H9 (cell line): Measurements from ENCODE around the gene TMEM229B. TPM values are rescaled to one million over a fixed set of nuclear protein-coding genes. Genes with fewer than 3 reads are reported as not detected.

ENCODE experiments used
- DNase-seq: peaks from one replicate; pipeline ENCODE4 v3.0.0-alpha.2; 2017
- H2AFZ ChIP-seq: one replicate; pipeline ENCODE4 v1.6.1; 2013; ENCODE audit warnings: mild to moderate bottlenecking, low read length, control low read depth, moderate library complexity
- H2AK5ac ChIP-seq: 2 replicates; pipeline ENCODE4 v1.6.1; 2013; ENCODE audit warnings: low read length, control low read depth, mixed read lengths; ENCODE audit not compliant: insufficient read length
- H2BK120ac ChIP-seq: one replicate; pipeline ENCODE4 v1.6.1; 2013; ENCODE audit warnings: low read depth, mild to moderate bottlenecking, low read length, control low read depth, inconsistent platforms; ENCODE audit not compliant: poor library complexity, severe bottlenecking
- H2BK12ac ChIP-seq: 2 replicates; pipeline ENCODE4 v1.6.1; 2013; ENCODE audit warnings: low read length, control low read depth, mixed read lengths, low read depth; ENCODE audit not compliant: insufficient read length
- H2BK15ac ChIP-seq: 2 replicates; pipeline ENCODE4 v1.6.1; 2013; ENCODE audit warnings: low read depth, low read length, control low read depth
- H2BK20ac ChIP-seq: one replicate; pipeline ENCODE4 v1.6.1; 2013; ENCODE audit warnings: low read depth, mild to moderate bottlenecking, low read length, control low read depth, inconsistent platforms; ENCODE audit not compliant: poor library complexity, severe bottlenecking
- H2BK5ac ChIP-seq: 2 replicates; pipeline ENCODE4 v1.6.1; 2013; ENCODE audit warnings: low read length, control low read depth, mixed read lengths; ENCODE audit not compliant: insufficient read length
- H3K14ac ChIP-seq: 2 replicates; pipeline ENCODE4 v1.6.1; 2013; ENCODE audit warnings: low read length, control low read depth; ENCODE audit not compliant: insufficient read depth
- H3K18ac ChIP-seq: 2 replicates; pipeline ENCODE4 v1.6.1; 2013; ENCODE audit warnings: low read depth, mild to moderate bottlenecking, mixed read lengths, low read length, control low read depth; ENCODE audit not compliant: insufficient read length
- H3K23ac ChIP-seq: 2 replicates; pipeline ENCODE4 v1.6.1; 2013; ENCODE audit warnings: low read length, control low read depth, mixed read lengths, low read depth; ENCODE audit not compliant: insufficient read length
- H3K23me2 ChIP-seq: 2 replicates; pipeline ENCODE4 v1.6.1; 2013; ENCODE audit warnings: low read depth, mild to moderate bottlenecking, mixed read lengths, low read length, control low read depth; ENCODE audit not compliant: insufficient read length, poor library complexity, severe bottlenecking
- H3K27ac ChIP-seq: 2 replicates; pipeline ENCODE4 v1.5.1; 2013; ENCODE audit warnings: low read length, control low read depth, mixed read lengths, low read depth; ENCODE audit not compliant: insufficient read length
- H3K27me3 ChIP-seq: 2 replicates; pipeline ENCODE4 v1.6.1; 2013; ENCODE audit warnings: low read length, control low read depth, inconsistent platforms; ENCODE audit not compliant: insufficient read depth
- H3K4ac ChIP-seq: 2 replicates; pipeline ENCODE4 v1.6.1; 2013; ENCODE audit warnings: low read depth, mild to moderate bottlenecking, control low read depth, inconsistent platforms, low read length, moderate library complexity
- H3K4me1 ChIP-seq: 2 replicates; pipeline ENCODE4 v1.6.1; 2013; ENCODE audit warnings: low read length, control low read depth, inconsistent platforms; ENCODE audit not compliant: insufficient read depth
- H3K4me2 ChIP-seq: 2 replicates; pipeline ENCODE4 v1.6.1; 2013; ENCODE audit warnings: low read length, control low read depth, mixed read lengths; ENCODE audit not compliant: insufficient read length, insufficient read depth
- H3K56ac ChIP-seq: 2 replicates; pipeline ENCODE4 v1.6.1; 2013; ENCODE audit warnings: low read depth, mild to moderate bottlenecking, mixed read lengths, low read length, control low read depth; ENCODE audit not compliant: insufficient read length
- H3K79me1 ChIP-seq: 2 replicates; pipeline ENCODE4 v1.6.1; 2013; ENCODE audit warnings: low read depth, mild to moderate bottlenecking, moderate library complexity, low read length, control low read depth, inconsistent platforms; ENCODE audit not compliant: insufficient read depth, poor library complexity, severe bottlenecking
- H3K79me2 ChIP-seq: 2 replicates; pipeline ENCODE4 v1.6.1; 2013; ENCODE audit warnings: low read length, control low read depth, inconsistent platforms; ENCODE audit not compliant: insufficient read depth
- H3K9ac ChIP-seq: 2 replicates; pipeline ENCODE4 v1.6.1; 2013; ENCODE audit warnings: low read length, control low read depth, mixed read lengths; ENCODE audit not compliant: insufficient read length; ENCODE audit errors: extremely low read depth
- H3K9me3 ChIP-seq: one replicate; pipeline ENCODE4 v1.6.1; 2013; ENCODE audit warnings: low read depth, low read length, inconsistent platforms; ENCODE audit not compliant: control insufficient read depth
- H3T11ph ChIP-seq: one replicate; pipeline ENCODE4 v1.6.1; 2013; ENCODE audit warnings: mild to moderate bottlenecking, low read length, control low read depth, inconsistent platforms
- H4K20me1 ChIP-seq: one replicate; pipeline ENCODE4 v1.6.1; 2013; ENCODE audit not compliant: control insufficient read depth, insufficient read length, insufficient read depth
- H4K5ac ChIP-seq: 2 replicates; pipeline ENCODE4 v1.6.1; 2013; ENCODE audit warnings: low read depth, mild to moderate bottlenecking, mixed read lengths, low read length, control low read depth; ENCODE audit not compliant: insufficient read length
- H4K8ac ChIP-seq: replicated peaks from 2 replicates; pipeline ENCODE4 v1.6.1; 2013; ENCODE audit warnings: low read length, control low read depth, mixed read lengths, low read depth; ENCODE audit not compliant: insufficient read length
- H4K91ac ChIP-seq: 2 replicates; pipeline ENCODE4 v1.6.1; 2013; ENCODE audit warnings: low read depth, mild to moderate bottlenecking, moderate library complexity, mixed read lengths, low read length, control low read depth; ENCODE audit not compliant: insufficient read length
- H3K27ac Mint-ChIP-seq, 3 experiments: 2 replicates in 2 of 3; 3 replicates in 1 of 3; pipeline ENCODE4 v1.8.0; 2020 to 2021; ENCODE audit warnings: mixed read lengths in 3 of 3, mild to moderate bottlenecking in 1 of 3, moderate library complexity in 1 of 3
- H3K27me3 Mint-ChIP-seq: 2 replicates; pipeline ENCODE4 v1.8.0; 2021; ENCODE audit warnings: low read depth, mild to moderate bottlenecking, moderate library complexity, mixed read lengths
- H3K36me3 Mint-ChIP-seq, 3 experiments: 2 replicates in 2 of 3; 3 replicates in 1 of 3; pipeline ENCODE4 v1.8.0; 2020 to 2021; ENCODE audit warnings: low read depth in 3 of 3, mixed read lengths in 3 of 3; ENCODE audit not compliant: insufficient read depth in 1 of 3
- H3K4me1 Mint-ChIP-seq, 2 experiments: 2 replicates each; pipeline ENCODE4 v1.8.0; 2020; ENCODE audit warnings: mixed read lengths in 2 of 2
- H3K4me3 Mint-ChIP-seq, 2 experiments: 2 replicates in 1 of 2; 3 replicates in 1 of 2; pipeline ENCODE4 v1.8.0; 2020 to 2021; ENCODE audit warnings: mild to moderate bottlenecking in 2 of 2, mixed read lengths in 2 of 2, moderate library complexity in 1 of 2
- H3K9me3 Mint-ChIP-seq, 2 experiments: 2 replicates in 1 of 2; 3 replicates in 1 of 2; pipeline ENCODE4 v1.8.0; 2020; ENCODE audit warnings: mild to moderate bottlenecking in 2 of 2, mixed read lengths in 2 of 2, moderate library complexity in 1 of 2
- WGBS: extraction: QIAGEN DNeasy Blood & Tissue Kit; methylation state at CpG from one replicate; pipeline ENCODE4 v1.1.7; 2013; ENCODE audit warnings: missing lambda C conversion rate, low lambda C conversion rate, mixed read lengths; ENCODE audit not compliant: insufficient read length; ENCODE audit errors: extremely low coverage; 5-methylcytosine and 5-hydroxymethylcytosine counted together
- total RNA-seq: library from RNA; stranded (reverse); gene quantifications from 2 replicates; pipeline ENCODE4 v1.2.1, GENCODE V29; 2021
- TF ChIP-seq, protein P1 (sequence below): fragments of 200-600 bp; sonication (generic); conservative IDR thresholded peaks from 3 replicates; pipeline ENCODE4 v1.8.0; 2021; ENCODE audit warnings: antibody characterized with exemption, mild to moderate bottlenecking

Gene TMEM229B
- total RNA-seq, 1 experiment from 2014 or later = 0.24 TPM

DNA sequence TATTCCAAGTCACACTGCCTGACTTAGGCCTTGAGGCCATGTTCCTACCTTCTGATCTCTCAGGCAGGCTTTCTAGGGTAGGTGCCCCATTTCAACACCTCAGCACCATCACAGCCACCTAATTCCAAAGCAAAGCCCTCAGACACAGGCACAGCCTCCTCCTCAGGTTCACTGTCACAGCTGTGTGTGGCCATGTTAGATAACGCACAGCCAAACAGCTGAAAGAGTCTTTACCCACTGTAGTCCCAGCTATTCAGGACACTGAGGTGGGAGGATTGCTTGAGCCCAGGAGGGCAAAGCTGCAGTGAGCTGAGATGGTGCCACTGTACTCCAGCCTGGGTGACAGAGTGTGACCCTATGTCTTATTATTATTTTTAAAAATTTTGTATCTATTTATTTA lies 7.3 kb upstream of the TMEM229B start:
- Histone ChIP-seq H3K79me2 (no peaks in the 10 kb centered on the region), H3K23ac (no peak overlapping the region), H3K27ac (no peak overlapping the region), H3K4ac (no peak overlapping the region), H3K9ac (no peak overlapping the region), H2BK120ac (no peak overlapping the region), H3K14ac (no peak overlapping the region), H3K9me3 (peaks cover 8% of the 10 kb centered on the region), H4K20me1 (no peaks in the 10 kb centered on the region), H2AK5ac (no peak overlapping the region), H3K79me1 (no peaks in the 10 kb centered on the region), H3K18ac (no peak overlapping the region), H3K4me1 (no peaks in the 10 kb centered on the region), H2BK20ac (no peak overlapping the region), H2BK12ac (no peak overlapping the region), H4K91ac (no peak overlapping the region), H2BK5ac (no peak overlapping the region), H3K56ac (no peak overlapping the region), H4K5ac (no peak overlapping the region), H2BK15ac (no peak overlapping the region), H4K8ac (no peak overlapping the region), H3K27me3 (no peaks in the 10 kb centered on the region), H2AFZ (no peak overlapping the region), H3T11ph (no peak overlapping the region), H3K4me2 (no peak overlapping the region), H3K23me2 (no peaks in the 10 kb centered on the region)
- TF ChIP-seq, protein P1, sequence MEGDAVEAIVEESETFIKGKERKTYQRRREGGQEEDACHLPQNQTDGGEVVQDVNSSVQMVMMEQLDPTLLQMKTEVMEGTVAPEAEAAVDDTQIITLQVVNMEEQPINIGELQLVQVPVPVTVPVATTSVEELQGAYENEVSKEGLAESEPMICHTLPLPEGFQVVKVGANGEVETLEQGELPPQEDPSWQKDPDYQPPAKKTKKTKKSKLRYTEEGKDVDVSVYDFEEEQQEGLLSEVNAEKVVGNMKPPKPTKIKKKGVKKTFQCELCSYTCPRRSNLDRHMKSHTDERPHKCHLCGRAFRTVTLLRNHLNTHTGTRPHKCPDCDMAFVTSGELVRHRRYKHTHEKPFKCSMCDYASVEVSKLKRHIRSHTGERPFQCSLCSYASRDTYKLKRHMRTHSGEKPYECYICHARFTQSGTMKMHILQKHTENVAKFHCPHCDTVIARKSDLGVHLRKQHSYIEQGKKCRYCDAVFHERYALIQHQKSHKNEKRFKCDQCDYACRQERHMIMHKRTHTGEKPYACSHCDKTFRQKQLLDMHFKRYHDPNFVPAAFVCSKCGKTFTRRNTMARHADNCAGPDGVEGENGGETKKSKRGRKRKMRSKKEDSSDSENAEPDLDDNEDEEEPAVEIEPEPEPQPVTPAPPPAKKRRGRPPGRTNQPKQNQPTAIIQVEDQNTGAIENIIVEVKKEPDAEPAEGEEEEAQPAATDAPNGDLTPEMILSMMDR = no peak
- peak overlapping the region in 1 of 3 experiments; percentile 90; a peak in 2 of 7 replicates for H3K27ac Mint-ChIP-seq
- peaks cover 16 to 20% of the 10 kb centered on the region in 2 experiments for H3K4me1 Mint-ChIP-seq
- no peak overlapping the region for H3K4me3 Mint-ChIP-seq
- H3K36me3 Mint-ChIP-seq = peaks cover 14 to 16% (median 15%) of the 10 kb centered on the region in 3 experiments
- peaks cover 16 to 18% of the 10 kb centered on the region in 2 experiments for H3K9me3 Mint-ChIP-seq
- peaks cover 5% of the 10 kb centered on the region; the same call in 1 of the 2 replicates for H3K27me3 Mint-ChIP-seq
- no CpG with 5 or more reads among the region's 1 CpG for WGBS
- no peak for DNase-seq
